Thyroid gland (tissue), 4 donors: ENCODE results near the gene PPP1R15B.

Source experiments
- POLR2A ChIP-seq, 2 donors: fragments of 450-650 bp; IDR thresholded peaks; one replicate each; pipeline ENCODE4 v1.6.1; 2017; ENCODE audit warnings: antibody characterized with exemption in 2 of 2, mild to moderate bottlenecking in 2 of 2, moderate library complexity in 1 of 2
- TF ChIP-seq, protein P1 (sequence below), 6 experiments: fragments of 200-600 bp in 3 of 6; fragments of 450-650 bp in 3 of 6; sonication (generic) in 3 of 6; IDR thresholded peaks; one replicate each; pipeline ENCODE4 v1.5.1; 2016 to 2019; ENCODE audit warnings: antibody characterized with exemption in 6 of 6, mild to moderate bottlenecking in 2 of 6, inconsistent platforms in 1 of 6, moderate library complexity in 1 of 6

GRCh38 chr1:204450461-204451257, 39.0 kb upstream of the PPP1R15B start:
- TF ChIP-seq, protein P1, sequence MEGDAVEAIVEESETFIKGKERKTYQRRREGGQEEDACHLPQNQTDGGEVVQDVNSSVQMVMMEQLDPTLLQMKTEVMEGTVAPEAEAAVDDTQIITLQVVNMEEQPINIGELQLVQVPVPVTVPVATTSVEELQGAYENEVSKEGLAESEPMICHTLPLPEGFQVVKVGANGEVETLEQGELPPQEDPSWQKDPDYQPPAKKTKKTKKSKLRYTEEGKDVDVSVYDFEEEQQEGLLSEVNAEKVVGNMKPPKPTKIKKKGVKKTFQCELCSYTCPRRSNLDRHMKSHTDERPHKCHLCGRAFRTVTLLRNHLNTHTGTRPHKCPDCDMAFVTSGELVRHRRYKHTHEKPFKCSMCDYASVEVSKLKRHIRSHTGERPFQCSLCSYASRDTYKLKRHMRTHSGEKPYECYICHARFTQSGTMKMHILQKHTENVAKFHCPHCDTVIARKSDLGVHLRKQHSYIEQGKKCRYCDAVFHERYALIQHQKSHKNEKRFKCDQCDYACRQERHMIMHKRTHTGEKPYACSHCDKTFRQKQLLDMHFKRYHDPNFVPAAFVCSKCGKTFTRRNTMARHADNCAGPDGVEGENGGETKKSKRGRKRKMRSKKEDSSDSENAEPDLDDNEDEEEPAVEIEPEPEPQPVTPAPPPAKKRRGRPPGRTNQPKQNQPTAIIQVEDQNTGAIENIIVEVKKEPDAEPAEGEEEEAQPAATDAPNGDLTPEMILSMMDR (IDR thresholded peaks at IDR 0.05), result no peak
- TF ChIP-seq POLR2A (IDR thresholded peaks at IDR 0.05), result no peak
